ENCODE data around the gene TSPO. TPM values are rescaled to one million over a fixed set of nuclear protein-coding genes. Genes with fewer than 3 reads are reported as not detected.

TSPO gene
- total RNA-seq, 4 donors from 2014 or later: 101 to 174 (median 113) TPM

- H3K4me3 ChIP-seq: no peak overlapping the region
- H3K27ac ChIP-seq: no peak overlapping the region
- H3K9me3 ChIP-seq: no peaks in the 10 kb centered on the region
- in situ Hi-C loops (cut with MboI; ENCODE audit: low sequenced_read_pairs in 4 of 4): no loop called here
- no peak for ATAC-seq
- H3K4me1 ChIP-seq: no peaks in the 10 kb centered on the region
- H3K36me3 ChIP-seq: peaks cover 0 to 20% of the 10 kb centered on the region in 2 donors
- DNase-seq: no peak
- no peaks in the 10 kb centered on the region for H3K27me3 ChIP-seq
- intact Hi-C loops (cut with DNase I; ENCODE audit: low total_unique reads): no loop called here
- TF ChIP-seq CTCF (IDR thresholded peaks at IDR 0.05 in 4 of 5, conservative IDR thresholded peaks at IDR 0.05 in 1 of 5) (no peak), POLR2A (IDR thresholded peaks at IDR 0.05) (no peak)
Measured at GRCh38 chr22:43163241-43163795, 12.0 kb downstream of the TSPO start.

- DNase-seq (no peak), ATAC-seq (no peak)
- Histone ChIP-seq H3K4me1 (no peaks in the 10 kb centered on the region), H3K27me3 (no peaks in the 10 kb centered on the region), H3K27ac (no peak overlapping the region), H3K4me3 (no peak overlapping the region), H3K36me3 (peaks cover 0 to 20% of the 10 kb centered on the region in 2 donors), H3K9me3 (no peaks in the 10 kb centered on the region)
- in situ Hi-C loops (cut with MboI; ENCODE audit: low sequenced_read_pairs in 4 of 4) (no loop called here), intact Hi-C loops (cut with DNase I; ENCODE audit: low total_unique reads) (no loop called here)
- TF ChIP-seq POLR2A (IDR thresholded peaks at IDR 0.05) (no peak), CTCF (IDR thresholded peaks at IDR 0.05 in 4 of 5, conservative IDR thresholded peaks at IDR 0.05 in 1 of 5) (no peak)
Measured at GRCh38 chr22:43164636-43165035, 13.3 kb downstream of the TSPO start.

GRCh38 chr22:43166132-43166930 lies 15.0 kb downstream of the TSPO start:
- Histone ChIP-seq H3K9me3 (no peaks in the 10 kb centered on the region), H3K4me3 (no peak overlapping the region), H3K27ac (no peak overlapping the region), H3K36me3 (peaks cover 0 to 34% of the 10 kb centered on the region in 2 donors), H3K27me3 (no peaks in the 10 kb centered on the region), H3K4me1 (no peaks in the 10 kb centered on the region)
- no peak for TF ChIP-seq POLR2A (IDR thresholded peaks at IDR 0.05)
- no peak for TF ChIP-seq CTCF (IDR thresholded peaks at IDR 0.05 in 4 of 5, conservative IDR thresholded peaks at IDR 0.05 in 1 of 5)
- ATAC-seq: no peak
- intact Hi-C loops (cut with DNase I; ENCODE audit: low total_unique reads): no loop called here
- in situ Hi-C loops (cut with MboI; ENCODE audit: low sequenced_read_pairs in 4 of 4): no loop called here
- DNase-seq: no peak

- DNase-seq (no peak), ATAC-seq (no peak)
- Histone ChIP-seq H3K27ac (no peak overlapping the region), H3K4me3 (no peak overlapping the region), H3K27me3 (no peaks in the 10 kb centered on the region), H3K36me3 (peaks cover 0 to 40% of the 10 kb centered on the region in 2 donors), H3K4me1 (no peaks in the 10 kb centered on the region), H3K9me3 (no peaks in the 10 kb centered on the region)
- TF ChIP-seq POLR2A (IDR thresholded peaks at IDR 0.05) (no peak), CTCF (IDR thresholded peaks at IDR 0.05 in 4 of 5, conservative IDR thresholded peaks at IDR 0.05 in 1 of 5) (no peak)
- intact Hi-C loops (cut with DNase I; ENCODE audit: low total_unique reads) (no loop called here), in situ Hi-C loops (cut with MboI; ENCODE audit: low sequenced_read_pairs in 4 of 4) (no loop called here)
Measured at GRCh38 chr22:43167001-43167589, 15.7 kb downstream of the TSPO start.
